K562 (cell line): ENCODE measurements around the gene ATMIN. TPM values are rescaled to one million over a fixed set of nuclear protein-coding genes. Genes with fewer than 3 reads are reported as not detected.
A peak's percentile ranks its signal among the peaks of the same experiment; 100 is the strongest.

Experiments
- ARNT ChIP-seq, 2 experiments: fragments of 450-650 bp; IDR thresholded peaks; 2 replicates each; pipeline ENCODE4 v1.6.1; 2016; ENCODE audit warnings: mild to moderate bottlenecking in 1 of 2
- DEAF1 ChIP-seq: fragments of 450-650 bp; formaldehyde crosslinking; IDR thresholded peaks from 2 replicates; pipeline ENCODE4 v1.4.0; 2020; ENCODE audit warnings: mild to moderate bottlenecking, moderate library complexity
- HOXB6 ChIP-seq: fragments of 250-450 bp; sonication (Bioruptor Pico); IDR thresholded peaks from 2 replicates; pipeline ENCODE4 v1.5.1; 2022; ENCODE audit warnings: mild to moderate bottlenecking, borderline replicate concordance
- RAD21 ChIP-seq, 2 experiments: fragments of 250-450 bp in 1 of 2; fragments of 450-650 bp in 1 of 2; sonication (Bioruptor Pico) in 1 of 2; formaldehyde crosslinking in 1 of 2; IDR thresholded peaks in 1 of 2; conservative IDR thresholded peaks in 1 of 2; 2 replicates each; pipeline versions ENCODE4 v1.4.0 to v1.8.0; 2020 to 2022; ENCODE audit warnings: mild to moderate bottlenecking in 2 of 2, moderate library complexity in 1 of 2
- REST ChIP-seq, 2 experiments: fragments of 450-650 bp; formaldehyde crosslinking in 1 of 2; IDR thresholded peaks; 2 replicates each; pipeline versions ENCODE4 v1.4.0 to v1.6.1; 2014 to 2020; ENCODE audit warnings: mild to moderate bottlenecking in 2 of 2, borderline replicate concordance in 1 of 2, low read depth in 1 of 2
- SMAD4 ChIP-seq: fragments of 250-450 bp; sonication (Bioruptor Pico); conservative IDR thresholded peaks from 2 replicates; pipeline ENCODE4 v1.8.0; 2021; ENCODE audit warnings: inconsistent platforms, mild to moderate bottlenecking, moderate library complexity
- SREBF2 ChIP-seq: sonication (generic); formaldehyde crosslinking; IDR thresholded peaks from 2 replicates; pipeline ENCODE4 v1.4.0; 2020; ENCODE audit warnings: mild to moderate bottlenecking, missing genetic modification reagents
- polyA plus RNA-seq, 8 experiments: library from polyadenylated mRNA; depleted of rRNA in 4 of 8; stranded (reverse) in 5 of 8; unstranded in 3 of 8; fragments of >200 nt; fragmentation: Nextera tagmentation in 2 of 8; fragmentation: Illumina TruSeq in 1 of 8; extraction: Ambion mirVana in 2 of 8; extraction: Trizol in 1 of 8; gene quantifications; 2 replicates each; pipeline versions ENCODE4 v1.2.1 to v1.2.3, GENCODE V29; 2011 to 2014; ENCODE audit warnings: inconsistent platforms in 1 of 8, missing spikeins in 1 of 8
- total RNA-seq, 7 experiments: library from RNA; depleted of rRNA in 6 of 7; stranded (reverse); fragments of >200 nt in 6 of 7; fragmentation: Illumina TruSeq in 2 of 7; extraction: Trizol in 2 of 7; gene quantifications; 2 replicates each; pipeline versions ENCODE4 v1.2.1 to v1.2.3, GENCODE V29; 2011 to 2021; ENCODE audit warnings: low replicate concordance in 1 of 7
- TF ChIP-seq, protein P1 (sequence below), 2 experiments: fragments of 450-650 bp; conservative IDR thresholded peaks; 2 replicates each; pipeline ENCODE4 v1.6.1; 2017; ENCODE audit warnings: mild to moderate bottlenecking in 2 of 2, moderate library complexity in 2 of 2
- TF ChIP-seq, protein P2 (sequence below): fragments of 450-650 bp; IDR thresholded peaks from 2 replicates; pipeline ENCODE4 v1.6.1; 2016; ENCODE audit warnings: borderline replicate concordance

The ATMIN gene
- total and polyA plus RNA-seq, 9 of the 15 experiments (the other 6 are each of a cell fraction or from before 2014, with no cell fraction given) = 6.7 to 40.9 (median 23.4) TPM

GRCh38 chr16:81004646-81005353 is 30.8 kb upstream of the ATMIN start (continued):
- TF ChIP-seq, protein P1, sequence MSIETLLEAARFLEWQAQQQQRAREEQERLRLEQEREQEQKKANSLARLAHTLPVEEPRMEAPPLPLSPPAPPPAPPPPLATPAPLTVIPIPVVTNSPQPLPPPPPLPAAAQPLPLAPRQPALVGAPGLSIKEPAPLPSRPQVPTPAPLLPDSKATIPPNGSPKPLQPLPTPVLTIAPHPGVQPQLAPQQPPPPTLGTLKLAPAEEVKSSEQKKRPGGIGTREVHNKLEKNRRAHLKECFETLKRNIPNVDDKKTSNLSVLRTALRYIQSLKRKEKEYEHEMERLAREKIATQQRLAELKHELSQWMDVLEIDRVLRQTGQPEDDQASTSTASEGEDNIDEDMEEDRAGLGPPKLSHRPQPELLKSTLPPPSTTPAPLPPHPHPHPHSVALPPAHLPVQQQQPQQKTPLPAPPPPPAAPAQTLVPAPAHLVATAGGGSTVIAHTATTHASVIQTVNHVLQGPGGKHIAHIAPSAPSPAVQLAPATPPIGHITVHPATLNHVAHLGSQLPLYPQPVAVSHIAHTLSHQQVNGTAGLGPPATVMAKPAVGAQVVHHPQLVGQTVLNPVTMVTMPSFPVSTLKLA (conservative IDR thresholded peaks at IDR 0.05) = peak in 1 of 2 experiments; percentile 31; a peak in 1 of 4 replicates
- TF ChIP-seq HOXB6 (no peak), SREBF2 (CRISPR knock-in tag) (no peak), REST (IDR thresholded peaks at IDR 0.05; ENCODE audit: borderline replicate concordance) (peak; percentile 8; the same call in 1 of the 2 replicates), REST (CRISPR knock-in tag; IDR thresholded peaks at IDR 0.05; ENCODE audit: low read depth) (no peak), ARNT (IDR thresholded peaks at IDR 0.05) (no peak), SMAD4 (CRISPR knock-in tag) (0 out of 2 replicates have a peak, but pooled peaks have one; percentile 33), RAD21 (CRISPR knock-in tag; conservative IDR thresholded peaks at IDR 0.05 in 1 of 2, IDR thresholded peaks at IDR 0.05 in 1 of 2) (peak in 1 of 2 experiments; percentile 45; a peak in 3 of 4 replicates), DEAF1 (CRISPR knock-in tag) (peak; percentile 36; the same call in 1 of the 2 replicates)
- TF ChIP-seq, protein P2, sequence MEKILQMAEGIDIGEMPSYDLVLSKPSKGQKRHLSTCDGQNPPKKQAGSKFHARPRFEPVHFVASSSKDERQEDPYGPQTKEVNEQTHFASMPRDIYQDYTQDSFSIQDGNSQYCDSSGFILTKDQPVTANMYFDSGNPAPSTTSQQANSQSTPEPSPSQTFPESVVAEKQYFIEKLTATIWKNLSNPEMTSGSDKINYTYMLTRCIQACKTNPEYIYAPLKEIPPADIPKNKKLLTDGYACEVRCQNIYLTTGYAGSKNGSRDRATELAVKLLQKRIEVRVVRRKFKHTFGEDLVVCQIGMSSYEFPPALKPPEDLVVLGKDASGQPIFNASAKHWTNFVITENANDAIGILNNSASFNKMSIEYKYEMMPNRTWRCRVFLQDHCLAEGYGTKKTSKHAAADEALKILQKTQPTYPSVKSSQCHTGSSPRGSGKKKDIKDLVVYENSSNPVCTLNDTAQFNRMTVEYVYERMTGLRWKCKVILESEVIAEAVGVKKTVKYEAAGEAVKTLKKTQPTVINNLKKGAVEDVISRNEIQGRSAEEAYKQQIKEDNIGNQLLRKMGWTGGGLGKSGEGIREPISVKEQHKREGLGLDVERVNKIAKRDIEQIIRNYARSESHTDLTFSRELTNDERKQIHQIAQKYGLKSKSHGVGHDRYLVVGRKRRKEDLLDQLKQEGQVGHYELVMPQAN = peak; percentile 30; the same call in 1 of the 2 replicates
